Lower lobe of right lung (tissue), 2 donors: Measurements from ENCODE around the gene AURKAIP1. TPM values are rescaled to one million over a fixed set of nuclear protein-coding genes. Genes with fewer than 3 reads are reported as not detected.

Experiments used
- ATAC-seq, 2 donors: fragments of 200-7000 bp; cut with Tn5 transposase; one replicate each; pipeline ENCODE4 v1.9.1; 2020 to 2022; ENCODE audit warnings: mild to moderate bottlenecking in 2 of 2, moderate library complexity in 2 of 2
- DNase-seq: peaks from one replicate; pipeline ENCODE4 v3.0.0-alpha.2; 2020
- H3K27ac ChIP-seq: fragments of 200-600 bp; one replicate; pipeline ENCODE4 v1.8.0; 2022
- H3K27me3 ChIP-seq: fragments of 200-600 bp; one replicate; pipeline ENCODE4 v1.8.0; 2022; ENCODE audit warnings: low read depth
- H3K36me3 ChIP-seq: fragments of 200-600 bp; one replicate; pipeline ENCODE4 v1.8.0; 2022; ENCODE audit warnings: mild to moderate bottlenecking
- H3K4me1 ChIP-seq: fragments of 200-600 bp; one replicate; pipeline ENCODE4 v1.8.0; 2022
- H3K4me3 ChIP-seq: fragments of 200-600 bp; one replicate; pipeline ENCODE4 v1.8.0; 2022; ENCODE audit warnings: mild to moderate bottlenecking
- H3K9me3 ChIP-seq: fragments of 200-600 bp; one replicate; pipeline ENCODE4 v1.8.0; 2022
- CTCF ChIP-seq: fragments of 200-600 bp; IDR thresholded peaks from one replicate; pipeline ENCODE4 v1.8.0; 2022; ENCODE audit warnings: antibody characterized with exemption, mild to moderate bottlenecking
- intact Hi-C: fragments of 100-400 bp; cut with DNase I; formaldehyde crosslinking; loops from one replicate; pipeline ENCODE4 v1.11.0; 2022
- total RNA-seq: library from RNA; stranded (reverse); fragmentation: NEBNext Ultra II Directional; extraction: Animal tissue kit (Norgen Biotek cat#: 25700); gene quantifications from one replicate; pipeline ENCODE4 v1.2.1, GENCODE V29; 2021
- donor health status: DM: no; HTN: yes; CAD: no; lungs with severe emphysema.

Gene AURKAIP1
- total RNA-seq, 1 donor from 2014 or later, result 82.4 TPM

- intact Hi-C loops, result no loop called here
- Histone ChIP-seq H3K27ac (no peak overlapping the region), H3K4me1 (peaks cover 28% of the 10 kb centered on the region), H3K9me3 (no peaks in the 10 kb centered on the region), H3K27me3 (no peaks in the 10 kb centered on the region), H3K36me3 (peaks cover 37% of the 10 kb centered on the region), H3K4me3 (no peak overlapping the region)
- no peak for TF ChIP-seq CTCF
- DNase-seq (no peak), ATAC-seq (no peak)
Measured at GRCh38 chr1:1342061-1342562, 32.9 kb downstream of the AURKAIP1 start.

DNA sequence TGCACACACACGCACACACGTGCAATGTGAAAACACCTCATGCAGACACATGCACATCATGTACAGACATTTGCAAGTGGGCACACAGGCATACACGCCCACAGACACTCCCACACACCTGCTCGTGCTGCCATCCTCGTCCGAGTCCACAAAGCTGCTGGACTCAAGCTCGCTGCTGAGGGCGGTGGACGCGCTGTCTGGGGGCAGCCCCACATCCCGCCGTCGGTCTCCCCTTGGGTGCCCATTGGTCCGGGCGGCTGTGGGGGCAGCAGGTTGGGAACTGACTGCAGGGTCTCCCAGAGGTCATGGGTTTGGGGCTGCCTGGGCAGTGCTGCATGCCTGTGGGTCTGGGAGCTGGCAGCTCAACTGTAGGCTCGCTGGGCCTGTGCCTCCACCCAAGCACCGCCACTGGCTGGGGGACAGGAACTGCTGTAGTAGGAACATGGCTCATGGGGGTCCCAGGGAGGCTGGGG lies 33.4 kb downstream of the AURKAIP1 start:
- Histone ChIP-seq H3K27me3 (no peaks in the 10 kb centered on the region), H3K9me3 (no peaks in the 10 kb centered on the region), H3K4me1 (peaks cover 23% of the 10 kb centered on the region), H3K4me3 (no peak overlapping the region), H3K27ac (no peak overlapping the region), H3K36me3 (peaks cover 39% of the 10 kb centered on the region)
- no peak for DNase-seq
- ATAC-seq, result no peak
- intact Hi-C loops, result no loop called here
- no peak for TF ChIP-seq CTCF

DNA sequence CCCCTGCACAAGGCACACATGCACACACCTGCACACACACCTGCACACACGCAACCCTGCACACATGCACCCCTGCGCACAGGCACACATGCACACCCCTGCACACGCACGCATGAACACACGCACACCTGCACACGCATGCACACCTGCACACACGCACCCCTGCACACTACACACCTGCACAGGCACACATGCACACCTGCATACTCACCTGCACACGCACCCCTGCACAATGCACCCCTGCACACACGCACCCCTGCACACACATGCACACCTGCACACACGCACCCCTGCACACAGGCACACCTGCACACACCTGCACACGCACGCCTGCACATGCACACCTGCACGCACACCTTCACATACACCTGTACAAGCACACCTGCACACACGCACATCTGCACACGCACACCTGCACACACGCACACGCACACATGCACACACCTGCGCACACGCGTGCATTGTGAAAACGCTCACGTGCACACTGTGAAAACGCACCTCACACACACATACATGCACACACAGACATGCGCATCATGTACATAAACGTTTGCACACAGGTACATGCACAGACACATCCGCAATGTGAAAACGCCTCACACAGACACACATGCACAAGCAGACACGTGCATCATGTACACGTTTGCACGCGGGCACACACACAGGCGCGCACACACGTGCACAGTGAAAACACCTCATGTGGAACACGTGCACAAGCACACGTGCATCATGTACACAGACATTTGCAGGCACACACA lies 34.0 kb downstream of the AURKAIP1 start:
- H3K36me3 ChIP-seq, result peaks cover 46% of the 10 kb centered on the region
- H3K4me3 ChIP-seq, result no peak overlapping the region
- no peaks in the 10 kb centered on the region for H3K27me3 ChIP-seq
- H3K9me3 ChIP-seq, result no peaks in the 10 kb centered on the region
- no peak overlapping the region for H3K27ac ChIP-seq
- H3K4me1 ChIP-seq, result peaks cover 16% of the 10 kb centered on the region
- intact Hi-C loops, result no loop called here
- no peak for DNase-seq
- TF ChIP-seq CTCF, result no peak
- ATAC-seq, result no peak

DNA sequence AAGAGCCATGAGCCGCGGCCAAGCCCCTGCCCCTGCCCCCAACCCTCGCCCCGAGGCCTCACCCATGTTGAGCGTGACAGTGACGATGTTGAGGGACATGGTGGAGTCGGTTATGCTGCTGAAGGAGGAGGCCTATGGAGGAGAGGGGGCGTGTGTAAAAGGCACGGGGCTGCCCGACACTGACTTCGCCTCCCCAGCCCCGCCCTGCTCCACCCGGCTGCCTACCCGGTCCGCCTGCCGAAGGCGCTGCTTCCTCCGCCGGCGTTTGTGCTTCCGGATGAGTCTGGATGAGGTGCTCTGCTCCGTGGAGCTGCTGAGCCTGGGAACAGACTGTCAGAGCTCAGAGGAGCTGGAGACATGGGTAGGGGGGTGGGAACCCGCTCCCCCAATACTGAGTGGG lies 34.8 kb downstream of the AURKAIP1 start:
- intact Hi-C loops, result no loop called here
- no peaks in the 10 kb centered on the region for H3K27me3 ChIP-seq
- ATAC-seq (no peak), DNase-seq (no peak)
- peaks cover 50% of the 10 kb centered on the region for H3K36me3 ChIP-seq
- H3K4me1 ChIP-seq, result peaks cover 9% of the 10 kb centered on the region
- no peaks in the 10 kb centered on the region for H3K9me3 ChIP-seq
- H3K27ac ChIP-seq, result no peak overlapping the region
- TF ChIP-seq CTCF, result no peak
- no peak overlapping the region for H3K4me3 ChIP-seq

DNA sequence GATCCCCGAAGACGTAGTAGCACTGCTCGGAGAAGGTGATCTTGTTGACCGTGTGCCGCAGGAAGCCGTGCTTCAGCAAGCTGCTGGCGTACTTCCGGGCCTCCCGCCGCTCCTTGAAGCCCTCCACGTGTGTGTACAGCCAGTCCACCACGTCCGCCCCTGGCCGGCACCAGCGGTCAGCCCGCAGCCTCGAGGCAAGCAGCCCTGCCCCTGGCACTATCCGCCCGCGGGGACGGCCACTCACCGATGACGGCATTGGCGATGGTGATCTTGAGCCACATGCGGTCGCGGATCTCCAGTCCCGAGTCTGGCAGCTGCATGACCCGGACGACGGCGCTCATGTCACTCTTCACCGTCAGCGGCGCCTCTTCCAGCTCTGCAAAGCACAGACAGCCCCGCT lies 36.7 kb downstream of the AURKAIP1 start:
- H3K9me3 ChIP-seq, result no peaks in the 10 kb centered on the region
- no peak overlapping the region for H3K27ac ChIP-seq
- H3K27me3 ChIP-seq, result no peaks in the 10 kb centered on the region
- DNase-seq (no peak), ATAC-seq (no peak)
- no peak overlapping the region for H3K4me3 ChIP-seq
- intact Hi-C loops, result no loop called here
- H3K36me3 ChIP-seq, result peaks cover 50% of the 10 kb centered on the region
- no peak for TF ChIP-seq CTCF
- H3K4me1 ChIP-seq, result no peaks in the 10 kb centered on the region
